PFSK-1 (cell line): ENCODE results near the gene CD52.

ENCODE experiments used
- FOXP2 ChIP-seq: optimal IDR thresholded peaks from 2 replicates; pipeline ENCODE3; 2011; ENCODE audit warnings: borderline replicate concordance, control low read depth, inconsistent platforms; ENCODE audit not compliant: insufficient read depth; ENCODE audit errors: extremely low read length, extremely low read depth
- POLR2AphosphoS5 ChIP-seq: IDR thresholded peaks from 2 replicates; pipeline ENCODE4 v1.6.1; 2012; ENCODE audit warnings: low read depth, mild to moderate bottlenecking, control low read depth, low read length, moderate library complexity
- SIN3A ChIP-seq: IDR thresholded peaks from 2 replicates; pipeline ENCODE4 v1.6.1; 2012; ENCODE audit warnings: mild to moderate bottlenecking, low read length, moderate library complexity, borderline replicate concordance; ENCODE audit not compliant: insufficient read depth
- TAF1 ChIP-seq: IDR thresholded peaks from 2 replicates; pipeline ENCODE4 v1.6.1; 2012; ENCODE audit warnings: low read length, control low read depth, borderline replicate concordance; ENCODE audit not compliant: insufficient read depth
- TF ChIP-seq, protein P1 (sequence below), 2 experiments: IDR thresholded peaks; 2 replicates each; pipeline versions ENCODE4 v1.6.1 to v1.8.0; 2011 to 2012; ENCODE audit warnings: low read depth in 2 of 2, low read length in 2 of 2, control low read depth in 1 of 2, inconsistent platforms in 1 of 2, mild to moderate bottlenecking in 1 of 2, moderate library complexity in 1 of 2; ENCODE audit not compliant: insufficient read depth in 1 of 2

The CD52 gene

DNA sequence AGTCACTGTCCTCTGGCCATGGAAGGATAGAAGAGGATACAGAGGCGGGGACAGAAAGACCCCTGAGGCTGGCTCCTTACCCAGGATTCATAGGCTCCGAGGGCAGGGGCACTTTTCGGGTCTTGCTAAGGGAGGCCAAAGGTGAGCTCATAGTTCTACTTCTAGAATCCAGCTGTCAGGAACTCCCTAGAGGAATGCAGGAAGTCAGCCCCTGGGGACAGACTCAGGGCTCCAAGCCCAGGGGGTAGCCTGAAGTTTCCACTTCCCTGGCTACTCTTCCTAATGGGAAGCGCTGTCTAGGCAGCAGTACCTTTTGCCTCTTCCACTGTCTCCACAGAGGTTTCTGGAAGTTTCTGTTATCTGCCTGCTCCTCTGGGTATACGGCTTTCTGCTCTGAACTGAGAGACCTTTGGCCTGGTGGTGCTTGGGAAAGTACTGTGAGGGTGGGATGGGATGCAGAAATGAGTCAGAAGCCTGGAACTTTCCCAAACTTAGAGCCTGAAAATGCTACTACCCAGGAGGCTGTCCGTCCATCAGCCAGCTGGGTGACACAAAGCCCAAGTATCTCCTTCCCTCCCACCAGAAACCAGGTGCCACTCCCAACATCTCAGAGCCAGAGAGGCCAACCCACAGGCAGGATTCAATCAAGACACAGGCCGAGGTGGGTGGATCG is 14.9 kb upstream of the CD52 start:
- TF ChIP-seq SIN3A (no peak), POLR2AphosphoS5 (no peak), FOXP2 (no peak), TAF1 (no peak)
- TF ChIP-seq, protein P1, sequence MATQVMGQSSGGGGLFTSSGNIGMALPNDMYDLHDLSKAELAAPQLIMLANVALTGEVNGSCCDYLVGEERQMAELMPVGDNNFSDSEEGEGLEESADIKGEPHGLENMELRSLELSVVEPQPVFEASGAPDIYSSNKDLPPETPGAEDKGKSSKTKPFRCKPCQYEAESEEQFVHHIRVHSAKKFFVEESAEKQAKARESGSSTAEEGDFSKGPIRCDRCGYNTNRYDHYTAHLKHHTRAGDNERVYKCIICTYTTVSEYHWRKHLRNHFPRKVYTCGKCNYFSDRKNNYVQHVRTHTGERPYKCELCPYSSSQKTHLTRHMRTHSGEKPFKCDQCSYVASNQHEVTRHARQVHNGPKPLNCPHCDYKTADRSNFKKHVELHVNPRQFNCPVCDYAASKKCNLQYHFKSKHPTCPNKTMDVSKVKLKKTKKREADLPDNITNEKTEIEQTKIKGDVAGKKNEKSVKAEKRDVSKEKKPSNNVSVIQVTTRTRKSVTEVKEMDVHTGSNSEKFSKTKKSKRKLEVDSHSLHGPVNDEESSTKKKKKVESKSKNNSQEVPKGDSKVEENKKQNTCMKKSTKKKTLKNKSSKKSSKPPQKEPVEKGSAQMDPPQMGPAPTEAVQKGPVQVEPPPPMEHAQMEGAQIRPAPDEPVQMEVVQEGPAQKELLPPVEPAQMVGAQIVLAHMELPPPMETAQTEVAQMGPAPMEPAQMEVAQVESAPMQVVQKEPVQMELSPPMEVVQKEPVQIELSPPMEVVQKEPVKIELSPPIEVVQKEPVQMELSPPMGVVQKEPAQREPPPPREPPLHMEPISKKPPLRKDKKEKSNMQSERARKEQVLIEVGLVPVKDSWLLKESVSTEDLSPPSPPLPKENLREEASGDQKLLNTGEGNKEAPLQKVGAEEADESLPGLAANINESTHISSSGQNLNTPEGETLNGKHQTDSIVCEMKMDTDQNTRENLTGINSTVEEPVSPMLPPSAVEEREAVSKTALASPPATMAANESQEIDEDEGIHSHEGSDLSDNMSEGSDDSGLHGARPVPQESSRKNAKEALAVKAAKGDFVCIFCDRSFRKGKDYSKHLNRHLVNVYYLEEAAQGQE (IDR thresholded peaks at IDR 0.05; ENCODE audit: insufficient read depth in 1 of 2, low read depth in 2 of 2, low read length in 2 of 2): no peak

DNA sequence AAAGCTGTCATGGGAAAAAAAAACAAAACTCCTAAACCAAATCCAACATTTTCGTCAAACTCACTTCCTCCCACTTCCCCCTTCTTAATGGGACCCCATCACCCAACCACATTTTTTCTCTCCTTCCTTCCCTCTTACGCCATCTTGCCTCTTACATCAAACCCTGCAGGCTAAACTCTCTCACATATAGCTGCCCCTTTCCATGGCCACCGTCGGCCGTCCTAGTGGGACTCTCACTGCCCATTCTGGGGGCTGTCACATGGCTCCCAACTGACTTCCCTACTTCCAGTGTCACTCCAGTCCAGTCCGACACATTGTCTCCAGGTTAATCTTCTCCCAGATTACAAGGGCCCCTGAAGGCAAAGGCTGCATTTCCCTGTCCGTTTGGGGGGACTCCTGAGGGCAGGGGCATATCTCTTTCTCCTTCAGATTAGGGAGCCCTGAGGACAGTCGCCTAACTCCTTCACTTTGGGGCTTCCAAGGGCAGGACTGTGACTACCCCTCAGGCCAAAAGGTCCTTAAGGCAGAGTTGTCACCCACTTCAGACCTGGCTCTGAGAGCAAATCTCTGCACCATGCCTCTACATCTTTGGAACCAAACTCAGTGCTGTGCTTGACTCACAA is 12.0 kb upstream of the CD52 start:
- TF ChIP-seq POLR2AphosphoS5 (no peak), TAF1 (no peak), SIN3A (no peak), FOXP2 (no peak)
- TF ChIP-seq, protein P1 (IDR thresholded peaks at IDR 0.05; ENCODE audit: insufficient read depth in 1 of 2, low read depth in 2 of 2, low read length in 2 of 2): no peak

DNA sequence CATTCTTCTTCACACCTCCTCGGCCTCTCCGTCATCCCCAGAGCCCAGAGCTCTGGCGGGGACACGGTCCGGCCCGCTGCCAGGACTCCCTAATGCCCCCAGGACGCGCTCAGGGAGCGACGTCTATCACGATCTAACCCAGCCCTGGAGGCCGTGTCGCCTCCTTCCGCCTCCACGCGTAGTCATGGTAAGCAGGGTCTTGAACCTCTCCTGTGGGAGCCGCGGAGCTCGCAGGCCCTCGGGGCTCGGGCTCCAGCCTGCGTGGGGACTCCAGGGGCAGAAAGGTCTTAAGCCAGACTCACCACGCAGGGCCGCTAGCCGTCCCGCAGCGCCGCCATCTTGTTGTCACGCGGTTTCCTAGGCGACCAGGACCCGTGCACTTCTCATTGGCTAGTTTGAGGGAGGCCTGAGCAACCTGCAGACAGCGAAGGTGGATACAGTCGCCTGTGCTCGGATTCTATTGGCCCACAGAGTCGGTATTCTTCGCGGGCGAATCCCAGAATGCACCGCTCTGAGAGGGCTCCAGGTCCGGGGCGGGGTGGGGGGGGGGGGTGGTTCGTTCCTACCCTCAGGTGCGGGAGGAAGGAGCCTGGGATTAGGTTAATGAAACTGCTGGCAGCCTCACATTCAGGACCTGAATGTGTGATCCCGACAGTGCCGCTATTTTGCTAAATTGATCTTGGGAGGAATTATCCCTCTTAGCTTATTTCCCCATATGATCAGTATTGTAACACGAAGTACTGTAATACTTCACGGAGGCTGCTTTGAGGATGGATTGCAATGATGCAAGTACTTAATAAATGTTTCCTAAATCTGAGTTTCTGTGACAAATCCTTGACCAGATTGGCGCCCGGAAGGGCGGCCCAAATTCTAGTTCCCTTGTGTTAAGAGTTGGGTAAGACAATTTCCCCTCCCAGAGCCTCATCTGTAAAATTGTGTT is 11.2 kb upstream of the CD52 start, which contains the start of gene UBXN11:
UBXN11 (minus strand) TSS at position 347 of the 940 bp plus-strand sequence. CDS start 3,753 bp downstream, outside the sequence.
- TF ChIP-seq TAF1 (no peak), POLR2AphosphoS5 (no peak), SIN3A (peak; percentile 94), FOXP2 (peak; percentile 40)
- TF ChIP-seq, protein P1 (IDR thresholded peaks at IDR 0.05; ENCODE audit: insufficient read depth in 1 of 2, low read depth in 2 of 2, low read length in 2 of 2): no peak

DNA sequence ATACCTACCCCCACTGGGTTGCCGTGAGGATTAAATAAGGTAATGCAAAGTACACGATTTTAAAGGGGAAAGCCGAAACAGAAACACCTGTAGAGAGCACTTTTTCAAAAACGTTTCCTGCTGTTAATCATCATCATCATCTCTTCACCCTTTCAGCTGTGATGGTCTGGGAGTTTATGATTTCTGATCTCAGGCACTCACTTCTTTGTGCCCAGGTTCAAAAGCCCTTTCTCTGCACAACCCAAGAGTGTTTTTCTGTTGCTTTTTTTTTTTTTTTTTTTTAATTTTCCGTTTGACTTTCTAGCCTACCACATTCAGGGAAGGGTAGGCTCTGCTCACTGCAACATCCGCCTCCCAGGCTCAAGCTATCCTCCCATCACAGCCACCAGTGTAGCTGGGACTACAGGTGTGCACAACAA is 10.4 kb upstream of the CD52 start:
- TF ChIP-seq SIN3A: no peak

DNA sequence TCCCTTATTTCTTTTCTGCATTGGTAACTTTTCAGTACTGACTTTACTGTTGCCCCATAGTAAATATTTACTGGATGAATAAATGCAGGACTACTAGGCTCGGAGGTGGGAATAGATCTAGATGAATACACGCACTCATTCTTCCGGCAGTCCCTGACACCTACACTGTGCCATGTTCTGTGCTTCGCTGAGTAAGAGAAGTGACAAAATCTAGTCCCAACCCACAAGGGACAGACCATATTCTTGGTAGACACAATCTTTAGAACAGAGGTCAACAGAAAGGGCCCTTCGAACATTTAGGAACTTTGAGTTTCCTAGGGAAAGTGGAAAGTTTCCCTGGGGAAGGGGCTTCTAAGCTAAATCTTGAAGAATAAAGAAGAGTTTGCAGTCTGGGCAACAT is 3.3 kb upstream of the CD52 start:
- TF ChIP-seq POLR2AphosphoS5 (no peak), TAF1 (no peak), SIN3A (no peak), FOXP2 (no peak)
- TF ChIP-seq, protein P1 (IDR thresholded peaks at IDR 0.05; ENCODE audit: insufficient read depth in 1 of 2, low read depth in 2 of 2, low read length in 2 of 2): no peak
